Colonic mucosa (tissue), 4 donors: ENCODE measurements around the gene KRTAP4-2. TPM values are rescaled to one million over a fixed set of nuclear protein-coding genes. Genes with fewer than 3 reads are reported as not detected.

Experiments
- DNase-seq: peaks from one replicate; pipeline ENCODE4 v3.0.0-alpha.2; 2020
- H3K27ac ChIP-seq: fragments of 200-600 bp; one replicate; pipeline ENCODE4 v1.8.0; 2021
- H3K27me3 ChIP-seq: fragments of 200-600 bp; one replicate; pipeline ENCODE4 v1.8.0; 2021
- H3K36me3 ChIP-seq: fragments of 200-600 bp; one replicate; pipeline ENCODE4 v1.8.0; 2021
- H3K4me1 ChIP-seq: fragments of 200-600 bp; one replicate; pipeline ENCODE4 v1.8.0; 2021; ENCODE audit warnings: mild to moderate bottlenecking
- H3K4me3 ChIP-seq: fragments of 200-600 bp; one replicate; pipeline ENCODE4 v1.8.0; 2021
- H3K9ac ChIP-seq, 2 donors: one replicate each; pipeline ENCODE4 v1.7.0; 2013; ENCODE audit warnings: control low read depth in 2 of 2, low read depth in 2 of 2, low read length in 2 of 2
- H3K9me3 ChIP-seq: fragments of 200-600 bp; one replicate; pipeline ENCODE4 v1.8.0; 2021
- CTCF ChIP-seq: fragments of 200-600 bp; IDR thresholded peaks from one replicate; pipeline ENCODE4 v1.8.0; 2022; ENCODE audit warnings: antibody characterized with exemption, mild to moderate bottlenecking
- intact Hi-C: fragments of 100-400 bp; cut with DNase I; formaldehyde crosslinking; loops from one replicate; pipeline ENCODE4 v1.14.1; 2022
- total RNA-seq, 2 donors: library from RNA; stranded (reverse); fragmentation: NEBNext Ultra II Directional in 1 of 2; extraction: Animal tissue kit (Norgen Biotek cat#: 25700) in 1 of 2; gene quantifications; one replicate each; pipeline ENCODE4 v1.2.1, GENCODE V29; 2021
- donor health status: healthy.
- donor health status: DM: no; HTN: no; CAD: no.
- donor health status: DM: no; HTN: no; CAD: no.

The KRTAP4-2 gene
- total RNA-seq, 2 donors from 2014 or later = not detected

- no peaks in the 10 kb centered on the region for H3K4me1 ChIP-seq
- H3K9me3 ChIP-seq = no peaks in the 10 kb centered on the region
- DNase-seq = no peak
- no peak for TF ChIP-seq CTCF
- H3K27me3 ChIP-seq = no peaks in the 10 kb centered on the region
- H3K36me3 ChIP-seq = no peaks in the 10 kb centered on the region
- no peak overlapping the region for H3K4me3 ChIP-seq
- no peak overlapping the region for H3K27ac ChIP-seq
- intact Hi-C loops = no loop called here
- H3K9ac ChIP-seq = no peak overlapping the region
Measured at GRCh38 chr17:41133880-41134735, 43.9 kb downstream of the KRTAP4-2 start.

GRCh38 chr17:41131979-41132378, 46.0 kb downstream of the KRTAP4-2 start:
- no peaks in the 10 kb centered on the region for H3K9me3 ChIP-seq

More at GRCh38 chr17:41131979-41132378, 46.0 kb downstream of the KRTAP4-2 start:
- DNase-seq = no peak
- no peak overlapping the region for H3K27ac ChIP-seq
- H3K4me1 ChIP-seq = no peaks in the 10 kb centered on the region
- no peak overlapping the region for H3K9ac ChIP-seq
- H3K27me3 ChIP-seq = no peaks in the 10 kb centered on the region
- no peak for TF ChIP-seq CTCF
- H3K4me3 ChIP-seq = no peak overlapping the region
- intact Hi-C loops = no loop called here
- H3K36me3 ChIP-seq = no peaks in the 10 kb centered on the region

Other genes starting within 250 kb of the KRTAP4-2 start
- gene KRT23, start 240.6 kb downstream of the KRTAP4-2 start, total RNA-seq = 1 to 10 TPM in 1 of 2 donors, under 1 TPM in 1; 0.27 to 1.2 TPM
- gene KRT39, start 211.3 kb downstream of the KRTAP4-2 start, total RNA-seq = not detected
- under 1 TPM in 1 of 2 donors, not detected in 1; 0.32 TPM for gene KRT40, start 193.9 kb downstream of the KRTAP4-2 start, total RNA-seq
- not detected for gene KRTAP3-3, start 184.1 kb downstream of the KRTAP4-2 start, total RNA-seq
- not detected for gene KRTAP3-2, start 178.3 kb downstream of the KRTAP4-2 start, total RNA-seq
- not detected for gene KRTAP3-1, start 169.1 kb downstream of the KRTAP4-2 start, total RNA-seq
- gene KRTAP1-5, start 151.0 kb downstream of the KRTAP4-2 start, total RNA-seq = not detected
- not detected for gene KRTAP1-4, start 148.0 kb downstream of the KRTAP4-2 start, total RNA-seq
- not detected for gene KRTAP1-3, start 143.3 kb downstream of the KRTAP4-2 start, total RNA-seq
- gene KRTAP1-1, start 136.8 kb downstream of the KRTAP4-2 start, total RNA-seq = not detected
- not detected for gene KRTAP2-1, start 130.9 kb downstream of the KRTAP4-2 start, total RNA-seq
- not detected for gene KRTAP2-2, start 123.0 kb downstream of the KRTAP4-2 start, total RNA-seq
- not detected for gene KRTAP2-3, start 118.1 kb downstream of the KRTAP4-2 start, total RNA-seq
- gene KRTAP2-4, start 112.3 kb downstream of the KRTAP4-2 start, total RNA-seq = not detected
- not detected for gene KRTAP4-7, start 94.1 kb downstream of the KRTAP4-2 start, total RNA-seq
- gene KRTAP4-8, start 80.1 kb downstream of the KRTAP4-2 start, total RNA-seq = not detected
- not detected for gene KRTAP4-16, start 76.0 kb downstream of the KRTAP4-2 start, total RNA-seq
- gene KRTAP4-9, start 72.8 kb downstream of the KRTAP4-2 start, total RNA-seq = not detected
- not detected for gene KRTAP4-11, start 59.8 kb downstream of the KRTAP4-2 start, total RNA-seq
- not detected for gene KRTAP4-12, start 54.0 kb downstream of the KRTAP4-2 start, total RNA-seq
- not detected for gene KRTAP4-6, start 37.7 kb downstream of the KRTAP4-2 start, total RNA-seq
- not detected for gene KRTAP4-5, start 28.4 kb downstream of the KRTAP4-2 start, total RNA-seq
- not detected for gene KRTAP4-4, start 17.5 kb downstream of the KRTAP4-2 start, total RNA-seq
- gene KRTAP4-3, start 10.0 kb downstream of the KRTAP4-2 start, total RNA-seq = not detected
- gene KRTAP4-1, start 6.7 kb upstream of the KRTAP4-2 start, total RNA-seq = under 1 TPM in 1 of 2 donors, not detected in 1; 0.53 TPM
- gene KRTAP9-1, start 11.7 kb upstream of the KRTAP4-2 start, total RNA-seq = not detected
- gene KRTAP9-2, start 48.4 kb upstream of the KRTAP4-2 start, total RNA-seq = not detected
- gene KRTAP9-3, start 54.2 kb upstream of the KRTAP4-2 start, total RNA-seq = not detected
- not detected for gene KRTAP9-8, start 59.8 kb upstream of the KRTAP4-2 start, total RNA-seq
- not detected for gene KRTAP9-4, start 71.5 kb upstream of the KRTAP4-2 start, total RNA-seq
- gene KRTAP9-9, start 77.2 kb upstream of the KRTAP4-2 start, total RNA-seq = not detected
- gene KRTAP9-6, start 87.2 kb upstream of the KRTAP4-2 start, total RNA-seq = not detected
- gene KRTAP9-7, start 97.5 kb upstream of the KRTAP4-2 start, total RNA-seq = not detected
- not detected for gene KRTAP29-1, start 124.6 kb upstream of the KRTAP4-2 start, total RNA-seq
- not detected for gene KRTAP16-1, start 131.1 kb upstream of the KRTAP4-2 start, total RNA-seq
- gene KRTAP17-1, start 137.5 kb upstream of the KRTAP4-2 start, total RNA-seq = not detected
- not detected for gene KRT33A, start 172.6 kb upstream of the KRTAP4-2 start, total RNA-seq
- not detected for gene KRT33B, start 191.6 kb upstream of the KRTAP4-2 start, total RNA-seq
- gene KRT34, start 204.1 kb upstream of the KRTAP4-2 start, total RNA-seq = not detected
- gene KRT31, start 219.4 kb upstream of the KRTAP4-2 start, total RNA-seq = not detected
- gene KRT37, start 246.4 kb upstream of the KRTAP4-2 start, total RNA-seq = not detected